Smooth muscle cell (in vitro differentiated cells): Measurements from ENCODE around the gene PRSS53. TPM values are rescaled to one million over a fixed set of nuclear protein-coding genes. Genes with fewer than 3 reads are reported as not detected.

Source experiments
- DNase-seq: peaks from one replicate; lab custom pipeline; 2025; ENCODE audit not compliant: unreplicated experiment; lab: John Stamatoyannopoulos, UW
- H2AFZ ChIP-seq: fragments of 200-600 bp; sonication (generic); 2 replicates; pipeline ENCODE4 v1.6.0; 2016; ENCODE audit warnings: antibody characterized with exemption, low read depth, mild to moderate bottlenecking
- H3F3A ChIP-seq: fragments of 200-600 bp; sonication (generic); 2 replicates; pipeline ENCODE4 v1.6.0; 2017; ENCODE audit warnings: antibody characterized with exemption, low read depth
- H3K27ac ChIP-seq: fragments of 200-600 bp; sonication (generic); 2 replicates; pipeline ENCODE4 v1.5.1; 2016; ENCODE audit warnings: low read depth, mild to moderate bottlenecking
- H3K27me3 ChIP-seq: fragments of 200-600 bp; sonication (generic); 2 replicates; pipeline ENCODE4 v1.6.1; 2016; ENCODE audit warnings: low read depth, mild to moderate bottlenecking
- H3K36me3 ChIP-seq: fragments of 200-600 bp; sonication (generic); 2 replicates; pipeline ENCODE4 v1.5.1; 2016; ENCODE audit warnings: low read depth
- H3K4me1 ChIP-seq: fragments of 200-600 bp; sonication (generic); 2 replicates; pipeline ENCODE4 v1.5.1; 2016; ENCODE audit warnings: low read depth
- H3K4me2 ChIP-seq: fragments of 200-600 bp; sonication (generic); 2 replicates; pipeline ENCODE4 v1.6.0; 2016; ENCODE audit warnings: mild to moderate bottlenecking
- H3K4me3 ChIP-seq: fragments of 200-600 bp; sonication (generic); 2 replicates; pipeline ENCODE4 v1.5.1; 2016; ENCODE audit warnings: mild to moderate bottlenecking
- H3K79me2 ChIP-seq: fragments of 200-600 bp; sonication (generic); 2 replicates; pipeline ENCODE4 v1.6.0; 2016; ENCODE audit warnings: low read depth, mild to moderate bottlenecking
- H3K9ac ChIP-seq: fragments of 200-600 bp; sonication (generic); 2 replicates; pipeline ENCODE4 v1.6.0; 2016; ENCODE audit warnings: low read depth
- H3K9me3 ChIP-seq: fragments of 200-600 bp; sonication (generic); replicated peaks from 2 replicates; pipeline ENCODE4 v1.5.1; 2016; ENCODE audit warnings: low read depth
- H4K20me1 ChIP-seq: fragments of 200-600 bp; sonication (generic); 2 replicates; pipeline ENCODE4 v1.6.0; 2016; ENCODE audit warnings: low read depth
- CTCF ChIP-seq: fragments of 200-600 bp; sonication (generic); IDR thresholded peaks from 2 replicates; pipeline ENCODE4 v1.5.1; 2017; ENCODE audit warnings: borderline replicate concordance, mild to moderate bottlenecking, antibody characterized with exemption; ENCODE audit not compliant: insufficient read depth, poor library complexity, severe bottlenecking
- WGBS: methylation state at CpG from one replicate; pipeline ENCODE4 v1.1.7; 2016; ENCODE audit warnings: low lambda C conversion rate; 5-methylcytosine and 5-hydroxymethylcytosine counted together
- polyA plus RNA-seq: library from polyadenylated mRNA; unstranded; fragments of >200 nt; fragmentation: Nextera tagmentation; extraction: Ambion mirVana; gene quantifications from 2 replicates; pipeline ENCODE4 v1.2.1, GENCODE V29; 2016
- total RNA-seq: library from RNA; depleted of rRNA; stranded (reverse); fragments of >200 nt; gene quantifications from 2 replicates; pipeline ENCODE4 v1.2.3, GENCODE V29; 2014

PRSS53 gene
- total and polyA plus RNA-seq, 2 experiments from 2014 or later, result 0.66 to 6.3 TPM

- no peak for TF ChIP-seq CTCF
- Histone ChIP-seq H3K4me2 (no peak overlapping the region), H3K9ac (no peak overlapping the region), H3K27me3 (no peaks in the 10 kb centered on the region), H3F3A (no peaks in the 10 kb centered on the region), H3K4me1 (peaks cover 6% of the 10 kb centered on the region), H4K20me1 (peaks cover 29% of the 10 kb centered on the region), H3K4me3 (no peak overlapping the region), H3K9me3 (no peaks in the 10 kb centered on the region), H3K79me2 (peaks cover 36% of the 10 kb centered on the region), H3K36me3 (no peaks in the 10 kb centered on the region), H2AFZ (no peak overlapping the region), H3K27ac (no peak overlapping the region)
- no peak for DNase-seq
- WGBS, result 99% methylated on average over 14 of the region's 15 CpGs
Measured at GRCh38 chr16:31078597-31079341, 10.0 kb downstream of the PRSS53 start.

GRCh38 chr16:31077592-31078396 lies 10.9 kb downstream of the PRSS53 start:
- H3K9ac ChIP-seq, result no peak overlapping the region
- no peaks in the 10 kb centered on the region for H3K27me3 ChIP-seq
- peaks cover 25% of the 10 kb centered on the region for H4K20me1 ChIP-seq
- H3K36me3 ChIP-seq, result no peaks in the 10 kb centered on the region
- TF ChIP-seq CTCF, result no peak
- no peak overlapping the region for H3K27ac ChIP-seq
- H3K4me1 ChIP-seq, result peaks cover 6% of the 10 kb centered on the region
- no peak overlapping the region for H2AFZ ChIP-seq
- peaks cover 38% of the 10 kb centered on the region for H3K79me2 ChIP-seq
- H3K4me2 ChIP-seq, result no peak overlapping the region
- no peak overlapping the region for H3K4me3 ChIP-seq
- WGBS, result 95% methylated on average over 30 of the region's 30 CpGs
- H3K9me3 ChIP-seq, result no peaks in the 10 kb centered on the region
- no peaks in the 10 kb centered on the region for H3F3A ChIP-seq
- DNase-seq, result no peak

- no peak overlapping the region for H3K27ac ChIP-seq
- H3K9me3 ChIP-seq, result no peaks in the 10 kb centered on the region
- peaks cover 20% of the 10 kb centered on the region for H4K20me1 ChIP-seq
- no peak overlapping the region for H3K9ac ChIP-seq
- H3K4me3 ChIP-seq, result no peak overlapping the region
- H3K79me2 ChIP-seq, result peaks cover 46% of the 10 kb centered on the region
- WGBS, result 98% methylated on average over 13 of the region's 13 CpGs
- H3K4me2 ChIP-seq, result no peak overlapping the region
- peaks cover 10% of the 10 kb centered on the region for H3K4me1 ChIP-seq
- H3K27me3 ChIP-seq, result no peaks in the 10 kb centered on the region
- DNase-seq, result no peak
- no peaks in the 10 kb centered on the region for H3K36me3 ChIP-seq
- H3F3A ChIP-seq, result no peaks in the 10 kb centered on the region
- no peak for TF ChIP-seq CTCF
- no peak overlapping the region for H2AFZ ChIP-seq
Measured at GRCh38 chr16:31077024-31077423, 11.7 kb downstream of the PRSS53 start.
